Ishikawa (cell line): ENCODE data around the gene PPID.
A peak's percentile ranks its signal among the peaks of the same experiment; 100 is the strongest.

Source experiments
- CEBPB ChIP-seq: IDR thresholded peaks from 2 replicates; pipeline ENCODE4 v1.6.1; 2012
- CREB1 ChIP-seq: IDR thresholded peaks from 2 replicates; pipeline ENCODE4 v1.6.1; 2012; ENCODE audit warnings: low read depth
- EGR1 ChIP-seq: IDR thresholded peaks from 2 replicates; pipeline ENCODE4 v1.6.1; 2012
- EP300 ChIP-seq: IDR thresholded peaks from 2 replicates; pipeline ENCODE4 v1.6.1; 2012; ENCODE audit warnings: borderline replicate concordance
- FOXM1 ChIP-seq: IDR thresholded peaks from 2 replicates; pipeline ENCODE4 v1.6.1; 2012; ENCODE audit warnings: low read depth, borderline replicate concordance
- NFIC ChIP-seq: IDR thresholded peaks from 2 replicates; pipeline ENCODE4 v1.6.1; 2012
- RAD21 ChIP-seq: IDR thresholded peaks from 2 replicates; pipeline ENCODE4 v1.6.1; 2012; ENCODE audit warnings: low read depth
- TAF1 ChIP-seq: IDR thresholded peaks from 2 replicates; pipeline ENCODE4 v1.6.1; 2012; ENCODE audit warnings: low read depth, mild to moderate bottlenecking
- TCF12 ChIP-seq: IDR thresholded peaks from 2 replicates; pipeline ENCODE4 v1.6.1; 2012; ENCODE audit warnings: low read depth
- TEAD4 ChIP-seq: IDR thresholded peaks from 2 replicates; pipeline ENCODE4 v1.6.1; 2012
- YY1 ChIP-seq: IDR thresholded peaks from 2 replicates; pipeline ENCODE4 v1.6.1; 2012; ENCODE audit warnings: low read depth
- ZBTB7A ChIP-seq: IDR thresholded peaks from 2 replicates; pipeline ENCODE4 v1.6.1; 2012; ENCODE audit warnings: low read depth
- TF ChIP-seq, protein P1 (sequence below): IDR thresholded peaks from 2 replicates; pipeline ENCODE4 v1.6.1; 2012; ENCODE audit warnings: low read depth, mild to moderate bottlenecking
- TF ChIP-seq, protein P2 (sequence below): IDR thresholded peaks from 2 replicates; pipeline ENCODE4 v1.6.1; 2012
- TF ChIP-seq, protein P3 (sequence below): IDR thresholded peaks from 2 replicates; pipeline ENCODE4 v1.6.1; 2012

PPID gene

DNA sequence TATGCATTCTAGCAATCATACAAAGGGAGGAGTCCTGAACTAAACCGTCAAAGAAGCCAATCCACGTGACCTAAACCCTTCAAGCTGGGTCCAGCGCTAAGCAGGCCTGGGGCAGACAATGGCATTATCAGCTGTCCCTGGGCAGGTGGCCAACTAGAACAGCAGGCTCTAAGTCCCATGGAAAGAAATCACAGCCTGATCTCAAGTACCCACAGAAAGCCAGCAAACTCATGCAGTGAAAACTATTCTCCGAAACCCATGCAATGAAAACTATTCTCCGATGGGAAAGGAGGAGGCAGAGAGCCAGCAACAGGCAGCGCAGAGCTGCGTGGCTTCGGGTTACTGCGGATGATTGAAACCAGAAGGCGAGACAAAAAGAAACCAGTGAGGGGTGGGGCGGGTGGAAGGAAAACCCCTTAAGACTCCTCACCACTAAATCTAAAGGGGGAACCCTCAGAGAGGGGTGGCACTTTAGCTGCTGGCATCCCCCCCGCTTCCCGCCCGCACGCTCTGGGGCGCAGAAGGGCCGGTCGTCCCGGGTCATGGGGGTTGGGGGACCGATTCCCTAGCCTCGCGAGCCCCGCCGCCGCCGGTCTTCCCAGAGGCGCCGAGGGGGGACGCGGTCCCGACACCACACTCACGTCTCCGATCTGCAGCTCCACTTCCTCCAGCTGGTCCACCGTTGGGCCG is 52.1 kb downstream of the PPID start:
- 0 out of 2 replicates have a peak, but pooled peaks have one; percentile 8 for TF ChIP-seq TCF12
- TF ChIP-seq FOXM1 = no peak
- TF ChIP-seq NFIC = peak; percentile 90
- TF ChIP-seq, protein P1, sequence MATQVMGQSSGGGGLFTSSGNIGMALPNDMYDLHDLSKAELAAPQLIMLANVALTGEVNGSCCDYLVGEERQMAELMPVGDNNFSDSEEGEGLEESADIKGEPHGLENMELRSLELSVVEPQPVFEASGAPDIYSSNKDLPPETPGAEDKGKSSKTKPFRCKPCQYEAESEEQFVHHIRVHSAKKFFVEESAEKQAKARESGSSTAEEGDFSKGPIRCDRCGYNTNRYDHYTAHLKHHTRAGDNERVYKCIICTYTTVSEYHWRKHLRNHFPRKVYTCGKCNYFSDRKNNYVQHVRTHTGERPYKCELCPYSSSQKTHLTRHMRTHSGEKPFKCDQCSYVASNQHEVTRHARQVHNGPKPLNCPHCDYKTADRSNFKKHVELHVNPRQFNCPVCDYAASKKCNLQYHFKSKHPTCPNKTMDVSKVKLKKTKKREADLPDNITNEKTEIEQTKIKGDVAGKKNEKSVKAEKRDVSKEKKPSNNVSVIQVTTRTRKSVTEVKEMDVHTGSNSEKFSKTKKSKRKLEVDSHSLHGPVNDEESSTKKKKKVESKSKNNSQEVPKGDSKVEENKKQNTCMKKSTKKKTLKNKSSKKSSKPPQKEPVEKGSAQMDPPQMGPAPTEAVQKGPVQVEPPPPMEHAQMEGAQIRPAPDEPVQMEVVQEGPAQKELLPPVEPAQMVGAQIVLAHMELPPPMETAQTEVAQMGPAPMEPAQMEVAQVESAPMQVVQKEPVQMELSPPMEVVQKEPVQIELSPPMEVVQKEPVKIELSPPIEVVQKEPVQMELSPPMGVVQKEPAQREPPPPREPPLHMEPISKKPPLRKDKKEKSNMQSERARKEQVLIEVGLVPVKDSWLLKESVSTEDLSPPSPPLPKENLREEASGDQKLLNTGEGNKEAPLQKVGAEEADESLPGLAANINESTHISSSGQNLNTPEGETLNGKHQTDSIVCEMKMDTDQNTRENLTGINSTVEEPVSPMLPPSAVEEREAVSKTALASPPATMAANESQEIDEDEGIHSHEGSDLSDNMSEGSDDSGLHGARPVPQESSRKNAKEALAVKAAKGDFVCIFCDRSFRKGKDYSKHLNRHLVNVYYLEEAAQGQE = no peak
- no peak; the same call in 1 of the 2 replicates for TF ChIP-seq TAF1
- TF ChIP-seq, protein P2, sequence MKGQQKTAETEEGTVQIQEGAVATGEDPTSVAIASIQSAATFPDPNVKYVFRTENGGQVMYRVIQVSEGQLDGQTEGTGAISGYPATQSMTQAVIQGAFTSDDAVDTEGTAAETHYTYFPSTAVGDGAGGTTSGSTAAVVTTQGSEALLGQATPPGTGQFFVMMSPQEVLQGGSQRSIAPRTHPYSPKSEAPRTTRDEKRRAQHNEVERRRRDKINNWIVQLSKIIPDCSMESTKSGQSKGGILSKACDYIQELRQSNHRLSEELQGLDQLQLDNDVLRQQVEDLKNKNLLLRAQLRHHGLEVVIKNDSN = peak; percentile 89
- no peak for TF ChIP-seq ZBTB7A
- no peak for TF ChIP-seq TEAD4
- TF ChIP-seq, protein P3, sequence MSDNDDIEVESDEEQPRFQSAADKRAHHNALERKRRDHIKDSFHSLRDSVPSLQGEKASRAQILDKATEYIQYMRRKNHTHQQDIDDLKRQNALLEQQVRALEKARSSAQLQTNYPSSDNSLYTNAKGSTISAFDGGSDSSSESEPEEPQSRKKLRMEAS = peak; percentile 83

DNA sequence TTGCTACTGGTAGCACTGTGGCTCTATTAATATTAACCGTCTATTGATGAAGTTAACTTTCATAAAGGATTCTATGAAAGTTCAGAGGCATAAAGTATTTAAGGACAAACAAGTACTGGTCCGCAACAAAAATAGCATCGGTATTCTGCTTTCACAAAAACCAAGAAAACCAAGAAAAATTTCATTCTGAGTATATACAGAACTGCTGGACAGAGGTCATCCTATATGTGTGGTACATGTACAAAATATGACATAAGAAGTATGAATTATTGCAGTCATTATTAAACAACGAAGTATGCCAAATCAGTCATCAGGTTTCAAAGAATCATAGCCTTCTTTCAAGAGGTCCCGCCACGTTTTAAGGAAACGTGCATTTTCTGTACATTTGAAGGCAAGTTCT is 53.9 kb downstream of the PPID start:
- TF ChIP-seq TAF1 (no peak), CEBPB (no peak), CREB1 (no peak), RAD21 (no peak), FOXM1 (no peak), TCF12 (no peak)
- TF ChIP-seq, protein P3 = no peak

DNA sequence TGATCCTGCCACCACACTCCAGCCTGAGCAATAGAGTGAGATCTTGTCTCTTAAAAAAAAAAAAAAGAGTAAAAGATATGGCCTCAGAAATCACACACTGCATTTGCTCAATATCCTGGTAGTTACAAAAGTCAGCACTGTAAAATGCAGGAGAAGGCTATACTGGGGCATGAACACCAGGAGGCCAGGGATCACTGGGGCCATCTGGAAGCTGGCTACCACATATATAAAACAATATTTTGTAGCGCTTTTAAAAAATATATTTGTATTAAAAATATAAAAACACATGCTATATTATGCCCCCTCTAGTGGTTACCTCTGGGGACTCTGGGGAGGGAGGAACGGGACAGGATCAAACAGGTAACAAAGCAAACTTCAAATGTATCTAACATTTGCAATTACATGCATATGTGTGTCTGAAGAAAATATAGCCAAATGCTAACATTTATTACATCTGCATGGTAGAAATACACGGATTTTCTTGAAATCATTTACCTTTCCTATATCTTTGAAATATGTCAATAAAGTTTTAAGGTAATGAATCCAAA is 55.5 kb downstream of the PPID start:
- TF ChIP-seq RAD21 (peak; percentile 33), EP300 (no peak)

DNA sequence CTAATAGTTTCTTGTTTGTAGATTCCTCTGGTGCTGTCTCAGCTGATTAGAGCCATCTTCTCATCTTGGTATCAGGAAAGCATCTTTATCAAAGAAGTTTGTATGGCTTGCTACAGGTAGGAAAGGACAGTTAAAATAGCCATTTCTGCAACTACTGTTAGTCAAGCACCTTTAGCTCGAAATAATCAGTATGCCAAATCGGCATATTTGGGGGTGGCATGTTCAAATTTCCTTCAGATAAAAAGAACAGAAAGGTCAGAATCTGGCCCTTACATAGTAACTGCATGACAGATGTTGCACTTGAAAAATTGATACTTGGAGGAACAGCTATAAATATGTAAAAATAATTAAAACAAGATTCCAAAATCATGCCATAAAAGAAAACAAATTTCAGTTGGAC is 56.3 kb downstream of the PPID start:
- TF ChIP-seq RAD21 (no peak), CREB1 (no peak), ZBTB7A (no peak), EP300 (no peak), NFIC (no peak), FOXM1 (no peak), TCF12 (no peak), TAF1 (no peak), YY1 (no peak), TEAD4 (no peak), CEBPB (no peak), EGR1 (no peak)
- TF ChIP-seq, protein P2 = no peak
- TF ChIP-seq, protein P1 = no peak
- TF ChIP-seq, protein P3 = no peak

DNA sequence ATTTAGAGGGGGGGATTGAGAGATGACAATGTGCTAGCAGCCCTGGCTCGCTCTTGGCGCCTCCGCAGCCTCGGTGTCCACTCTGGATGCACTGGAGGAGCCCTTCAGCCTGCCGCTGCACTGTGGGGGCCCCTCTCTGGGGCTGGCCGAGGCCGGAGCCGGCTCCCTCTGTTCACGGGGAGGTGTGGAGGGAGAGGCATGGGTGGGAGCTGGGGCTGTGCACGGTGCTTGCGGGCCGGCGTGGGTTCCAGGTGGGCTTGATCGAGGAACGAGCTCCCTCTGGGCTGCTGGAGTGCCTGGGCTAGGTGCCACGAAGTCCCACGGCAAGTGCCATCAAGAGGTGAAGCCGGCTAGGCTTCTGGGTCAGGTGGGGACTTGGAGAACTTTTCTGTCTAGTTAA is 58.4 kb downstream of the PPID start:
- TF ChIP-seq, protein P2 = no peak
- TF ChIP-seq CREB1 = no peak
- TF ChIP-seq TCF12 = no peak
- no peak for TF ChIP-seq EGR1
- TF ChIP-seq, protein P1 = no peak
- TF ChIP-seq EP300 = no peak
- no peak for TF ChIP-seq TAF1
